Measurements from ENCODE around the gene TMEM87B. TPM values are rescaled to one million over a fixed set of nuclear protein-coding genes. Genes with fewer than 3 reads are reported as not detected.

The TMEM87B gene
- total RNA-seq, 4 donors from 2014 or later, result 30.6 to 35.8 (median 34.9) TPM

- peaks cover 19% of the 10 kb centered on the region in 2 donors for H3K4me1 ChIP-seq
- H3K4me3 ChIP-seq (replicated peaks in 1 of 3), result no peak overlapping the region
- intact Hi-C loops (cut with DNase I), result no loop called here
- H3K36me3 ChIP-seq, result no peaks in the 10 kb centered on the region
- no peaks in the 10 kb centered on the region for H3K27me3 ChIP-seq
- DNase-seq, result no peak
- peak overlapping the region in 2 of 3 donors; percentile 63 to 74 for H3K27ac ChIP-seq
- WGBS, 2 donors, result 87% methylated on average over 13 to 20 of the region's 20 CpGs
- H3K9me3 ChIP-seq, result no peaks in the 10 kb centered on the region
- TF ChIP-seq, protein P1, sequence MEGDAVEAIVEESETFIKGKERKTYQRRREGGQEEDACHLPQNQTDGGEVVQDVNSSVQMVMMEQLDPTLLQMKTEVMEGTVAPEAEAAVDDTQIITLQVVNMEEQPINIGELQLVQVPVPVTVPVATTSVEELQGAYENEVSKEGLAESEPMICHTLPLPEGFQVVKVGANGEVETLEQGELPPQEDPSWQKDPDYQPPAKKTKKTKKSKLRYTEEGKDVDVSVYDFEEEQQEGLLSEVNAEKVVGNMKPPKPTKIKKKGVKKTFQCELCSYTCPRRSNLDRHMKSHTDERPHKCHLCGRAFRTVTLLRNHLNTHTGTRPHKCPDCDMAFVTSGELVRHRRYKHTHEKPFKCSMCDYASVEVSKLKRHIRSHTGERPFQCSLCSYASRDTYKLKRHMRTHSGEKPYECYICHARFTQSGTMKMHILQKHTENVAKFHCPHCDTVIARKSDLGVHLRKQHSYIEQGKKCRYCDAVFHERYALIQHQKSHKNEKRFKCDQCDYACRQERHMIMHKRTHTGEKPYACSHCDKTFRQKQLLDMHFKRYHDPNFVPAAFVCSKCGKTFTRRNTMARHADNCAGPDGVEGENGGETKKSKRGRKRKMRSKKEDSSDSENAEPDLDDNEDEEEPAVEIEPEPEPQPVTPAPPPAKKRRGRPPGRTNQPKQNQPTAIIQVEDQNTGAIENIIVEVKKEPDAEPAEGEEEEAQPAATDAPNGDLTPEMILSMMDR (IDR thresholded peaks at IDR 0.05), result no peak
- TF ChIP-seq POLR2A (IDR thresholded peaks at IDR 0.05), result no peak
Measured at GRCh38 chr2:112140899-112141625, 86.0 kb downstream of the TMEM87B start.

DNA sequence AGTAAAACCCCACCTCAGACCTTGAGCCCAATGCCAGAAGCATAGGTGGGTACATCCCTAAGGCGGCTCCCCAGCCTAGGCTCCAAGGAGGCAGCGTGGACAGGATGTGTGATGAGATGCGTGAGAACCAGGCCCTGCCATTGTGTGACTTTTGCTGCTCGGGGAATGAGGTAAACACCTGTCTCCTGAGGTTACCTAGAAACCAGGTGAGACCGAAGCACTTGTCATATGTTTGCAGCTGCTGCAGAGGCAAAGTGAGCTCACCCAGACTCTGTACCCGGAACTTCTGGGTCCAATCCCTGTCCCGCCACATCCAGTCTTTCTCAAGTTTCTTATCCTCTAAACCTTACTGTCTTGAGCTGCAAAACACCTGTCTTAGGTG, 86.5 kb downstream of the TMEM87B start:
- TF ChIP-seq, protein P1 (IDR thresholded peaks at IDR 0.05), result no peak
- TF ChIP-seq POLR2A (IDR thresholded peaks at IDR 0.05), result no peak
- Histone ChIP-seq H3K4me1 (peaks cover 13 to 15% of the 10 kb centered on the region in 2 donors), H3K36me3 (no peaks in the 10 kb centered on the region), H3K9me3 (no peaks in the 10 kb centered on the region), H3K27ac (no peak overlapping the region), H3K27me3 (no peaks in the 10 kb centered on the region), H3K4me3 (replicated peaks in 1 of 3) (no peak overlapping the region)
- intact Hi-C loops (cut with DNase I), result no loop called here
- no peak for DNase-seq
- WGBS, 2 donors, result 91 to 92% methylated on average over 7 of the region's 7 CpGs

DNA sequence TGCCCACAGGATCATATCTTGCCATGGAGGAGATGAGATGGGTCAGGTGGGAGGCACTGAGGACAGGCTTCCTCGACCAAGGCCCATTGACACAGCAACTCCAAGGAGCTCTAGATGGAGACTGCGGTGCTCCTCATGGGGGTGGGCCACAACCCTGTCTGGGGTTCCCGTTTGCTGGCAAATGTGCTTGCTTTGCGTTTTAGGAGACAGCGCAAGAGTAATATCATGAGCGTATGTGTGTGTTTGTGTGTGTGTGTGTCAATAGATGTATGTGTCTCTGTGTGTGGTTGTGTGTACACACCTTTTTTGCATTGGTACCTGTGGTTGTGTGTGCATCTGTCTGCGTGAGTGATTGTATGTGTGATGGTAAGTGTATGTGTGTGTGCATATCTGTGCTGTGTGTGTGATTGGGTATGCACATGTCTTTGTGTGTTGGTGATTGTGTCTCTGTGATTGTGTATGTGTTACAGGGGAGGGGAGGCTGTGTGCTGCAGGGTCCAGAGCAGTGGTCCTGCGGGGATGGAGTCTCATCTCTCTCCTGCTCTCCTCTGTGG, 87.5 kb downstream of the TMEM87B start:
- Histone ChIP-seq H3K4me1 (peaks cover 5% of the 10 kb centered on the region in 2 donors), H3K27me3 (no peaks in the 10 kb centered on the region), H3K36me3 (no peaks in the 10 kb centered on the region), H3K4me3 (replicated peaks in 1 of 3) (no peak overlapping the region), H3K27ac (no peak overlapping the region), H3K9me3 (no peaks in the 10 kb centered on the region)
- no peak for DNase-seq
- WGBS, 2 donors, result 93 to 96% methylated on average over 8 of the region's 8 CpGs
- TF ChIP-seq POLR2A (IDR thresholded peaks at IDR 0.05), result no peak
- TF ChIP-seq, protein P1 (IDR thresholded peaks at IDR 0.05), result no peak
- intact Hi-C loops (cut with DNase I), result no loop called here

- Histone ChIP-seq H3K36me3 (no peaks in the 10 kb centered on the region), H3K4me1 (no peaks in the 10 kb centered on the region), H3K27ac (no peak overlapping the region), H3K4me3 (replicated peaks in 1 of 3) (no peak overlapping the region), H3K27me3 (no peaks in the 10 kb centered on the region), H3K9me3 (no peaks in the 10 kb centered on the region)
- 87 to 99% methylated on average over 5 of the region's 5 CpGs for WGBS, 2 donors
- intact Hi-C loops (cut with DNase I), result no loop called here
- no peak for DNase-seq
- TF ChIP-seq, protein P1 (IDR thresholded peaks at IDR 0.05), result no peak
- TF ChIP-seq POLR2A (IDR thresholded peaks at IDR 0.05), result no peak
Measured at GRCh38 chr2:112143150-112143549, 88.1 kb downstream of the TMEM87B start.

- WGBS, 2 donors, result 93% methylated on average over 6 of the region's 6 CpGs
- Histone ChIP-seq H3K4me3 (replicated peaks in 1 of 3) (no peak overlapping the region), H3K27me3 (no peaks in the 10 kb centered on the region), H3K27ac (no peak overlapping the region), H3K4me1 (no peaks in the 10 kb centered on the region), H3K36me3 (no peaks in the 10 kb centered on the region), H3K9me3 (no peaks in the 10 kb centered on the region)
- intact Hi-C loops (cut with DNase I), result no loop called here
- DNase-seq, result no peak
- TF ChIP-seq POLR2A (IDR thresholded peaks at IDR 0.05), result no peak
- TF ChIP-seq, protein P1 (IDR thresholded peaks at IDR 0.05), result no peak
Measured at GRCh38 chr2:112144966-112145365, 89.9 kb downstream of the TMEM87B start.

All from thyroid gland (tissue), 4 donors.